GM19193 (cell line): ENCODE measurements around the gene IMPA2.

Experiments used
- POLR2A ChIP-seq: IDR thresholded peaks from 4 replicates; pipeline ENCODE4 v1.6.1; 2011; ENCODE audit not compliant: insufficient read depth, insufficient read length; ENCODE audit errors: extremely low read depth

The IMPA2 gene

GRCh38 chr18:11980494-11981191, 664 bp upstream of the IMPA2 start:
- TF ChIP-seq POLR2A: peak; percentile 46

DNA sequence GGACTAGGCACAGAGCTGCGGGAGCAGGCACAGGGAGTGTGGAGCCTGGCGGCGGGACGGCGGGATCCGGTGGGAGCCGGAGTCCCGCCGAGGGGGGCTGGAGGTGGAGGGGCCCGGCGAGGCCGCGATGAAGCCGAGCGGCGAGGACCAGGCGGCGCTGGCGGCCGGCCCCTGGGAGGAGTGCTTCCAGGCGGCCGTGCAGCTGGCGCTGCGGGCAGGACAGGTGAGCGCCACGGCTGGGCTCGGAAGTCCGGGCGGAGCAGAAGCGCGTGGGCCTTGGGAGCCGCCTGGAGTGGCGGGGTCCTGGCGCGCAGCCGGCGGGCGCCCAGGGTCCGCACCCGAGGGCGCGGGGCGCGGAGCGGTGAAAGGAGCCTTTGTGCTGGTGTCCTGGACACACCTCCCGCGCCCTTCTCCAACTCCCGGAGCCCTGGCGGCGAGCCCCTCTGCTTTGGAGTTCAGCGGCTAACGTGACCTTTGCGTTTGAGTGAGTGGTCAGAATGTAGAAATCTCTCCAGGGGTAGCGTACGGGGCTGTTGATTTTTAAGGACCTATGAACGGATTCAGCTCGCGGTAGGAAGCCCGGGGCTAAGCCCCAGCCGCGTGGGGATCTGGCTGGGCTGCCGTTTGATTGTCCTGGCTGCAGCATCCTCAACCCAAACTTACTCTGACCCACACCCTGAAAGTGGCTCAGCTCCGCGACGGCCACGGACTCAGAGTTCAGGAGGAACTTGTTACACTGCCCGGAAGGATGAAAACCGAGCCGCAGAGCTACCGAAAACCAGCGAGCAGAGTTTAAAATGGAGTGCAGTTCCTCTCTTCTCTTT, 448 bp downstream of the IMPA2 start:
- peak; percentile 20 for TF ChIP-seq POLR2A

- no peak for TF ChIP-seq POLR2A
Measured at GRCh38 chr18:11982981-11983380, 1.7 kb downstream of the IMPA2 start.

GRCh38 chr18:11983592-11983991, 2.3 kb downstream of the IMPA2 start:
- TF ChIP-seq POLR2A: no peak

DNA sequence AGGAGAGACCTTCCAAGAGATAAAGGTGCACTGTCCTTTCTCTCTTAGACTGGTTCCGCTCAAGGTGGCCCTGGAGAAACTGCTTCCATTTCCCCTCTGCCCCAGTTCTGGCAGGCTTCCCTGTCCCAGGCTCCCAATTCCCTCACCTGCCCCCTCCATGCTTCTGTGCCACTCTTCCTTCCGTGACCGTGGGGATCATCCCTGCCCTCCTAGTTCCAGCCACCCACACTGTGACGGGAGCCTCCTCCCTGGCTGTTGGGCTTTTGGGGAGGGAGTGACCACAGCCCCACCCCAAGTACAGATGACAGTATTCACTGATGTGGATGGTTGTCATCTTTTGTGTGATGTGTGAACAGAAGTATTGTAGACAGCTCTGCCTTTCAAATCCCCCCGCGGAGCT, 2.8 kb downstream of the IMPA2 start:
- no peak for TF ChIP-seq POLR2A

GRCh38 chr18:11985586-11985985, 4.3 kb downstream of the IMPA2 start:
- no peak for TF ChIP-seq POLR2A

GRCh38 chr18:11986061-11986460, 4.8 kb downstream of the IMPA2 start:
- TF ChIP-seq POLR2A: no peak

DNA sequence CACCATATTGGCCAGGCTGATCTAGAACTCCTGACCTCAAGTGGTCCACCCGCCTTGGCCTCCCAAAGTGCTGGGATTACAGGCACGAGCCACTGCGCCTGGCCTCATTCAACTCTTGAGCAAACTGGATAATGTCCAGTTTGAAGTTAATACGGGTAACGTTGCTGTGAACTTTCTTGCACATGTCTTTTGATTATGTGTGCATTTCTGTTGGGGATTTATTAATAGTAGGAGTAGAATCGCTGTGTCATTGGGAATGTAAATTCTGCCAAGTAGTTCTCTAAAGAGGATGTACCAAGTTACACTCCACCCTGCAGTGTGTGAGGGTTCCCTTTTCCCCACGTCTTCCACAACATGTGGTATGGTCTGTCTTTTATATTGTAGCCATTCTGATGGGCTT, 6.2 kb downstream of the IMPA2 start:
- no peak for TF ChIP-seq POLR2A

DNA sequence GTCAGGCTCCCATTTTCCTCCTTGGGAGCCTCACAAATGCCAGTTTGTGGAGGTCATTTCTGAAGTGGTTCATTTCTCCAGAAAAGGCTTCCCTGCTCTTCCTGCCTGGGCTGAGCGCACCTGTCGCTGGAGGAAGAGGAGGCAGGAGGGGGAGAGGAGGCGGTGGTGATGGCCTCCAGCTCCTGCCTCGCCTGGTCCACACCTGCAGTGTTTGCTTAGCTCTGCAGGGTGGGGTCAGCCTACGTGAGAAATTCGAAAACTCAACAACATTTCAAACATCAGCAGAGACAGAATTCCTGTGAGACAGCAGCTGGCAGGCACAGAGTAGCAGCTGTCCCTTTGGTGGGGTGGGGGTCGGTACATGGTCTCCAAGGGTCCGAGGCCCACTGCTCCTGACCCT, 7.9 kb downstream of the IMPA2 start:
- TF ChIP-seq POLR2A: no peak

- TF ChIP-seq POLR2A: no peak
Measured at GRCh38 chr18:11989966-11990380, 8.7 kb downstream of the IMPA2 start.

- no peak for TF ChIP-seq POLR2A
Measured at GRCh38 chr18:11990539-11990938, 9.2 kb downstream of the IMPA2 start.

GRCh38 chr18:11991021-11991795, 9.9 kb downstream of the IMPA2 start:
- TF ChIP-seq POLR2A: no peak

- no peak for TF ChIP-seq POLR2A
Measured at GRCh38 chr18:11992096-11992790, 10.9 kb downstream of the IMPA2 start.

- TF ChIP-seq POLR2A: no peak
Measured at GRCh38 chr18:11993264-11993916, 12.1 kb downstream of the IMPA2 start.

- no peak for TF ChIP-seq POLR2A
Measured at GRCh38 chr18:11994336-11994702, 13.0 kb downstream of the IMPA2 start.
